T follicular helper cell (primary cell): ENCODE measurements around the gene ZFP30.

ENCODE experiments used
- DNase-seq: peaks from one replicate; pipeline ENCODE4 v3.0.0-alpha.2; 2020; ENCODE audit warnings: low read depth

ZFP30 gene

GRCh38 chr19:37564624-37565369 lies 90.5 kb downstream of the ZFP30 start:
- DNase-seq, result no peak
